Measurements from ENCODE around the gene ATP5F1D.

- no peak for TF ChIP-seq POLR2A (IDR thresholded peaks at IDR 0.05)
- TF ChIP-seq CTCF (IDR thresholded peaks at IDR 0.05), result no peak
Observed at GRCh38 chr19:1232652-1233072, 8.9 kb upstream of the ATP5F1D start.
